HL-60 (cell line): Measurements from ENCODE around the gene FAM120A.

Experiments used
- POLR2AphosphoS5 ChIP-seq: IDR thresholded peaks from 2 replicates; pipeline ENCODE4 v1.6.1; 2012; ENCODE audit warnings: low read depth
- SPI1 ChIP-seq: IDR thresholded peaks from 2 replicates; pipeline ENCODE4 v1.6.1; 2012; ENCODE audit warnings: low read depth, mild to moderate bottlenecking, borderline replicate concordance

DNA sequence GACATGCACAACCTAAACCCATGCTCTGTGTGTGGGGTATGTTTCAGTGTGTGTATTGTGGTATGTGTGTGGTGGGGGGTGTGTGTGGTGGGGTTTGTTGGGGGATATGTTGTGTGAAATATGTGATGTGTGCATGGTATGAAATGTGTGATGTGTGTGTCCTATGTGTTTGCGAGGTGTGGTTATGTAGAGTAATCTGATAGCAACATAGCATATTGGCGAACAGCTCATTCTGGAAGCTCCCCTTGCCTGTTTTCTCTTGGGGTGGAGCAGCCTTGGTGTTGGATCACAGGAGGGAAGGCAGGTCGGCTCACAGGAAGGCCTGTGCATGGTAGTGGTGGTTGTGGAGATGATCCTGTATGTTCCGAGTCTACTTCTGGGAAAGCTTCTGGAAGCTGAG lies 89.5 kb downstream of the FAM120A start:
- TF ChIP-seq POLR2AphosphoS5 (no peak), SPI1 (no peak)
